Medulla oblongata (tissue), 1 donor: ENCODE data around the gene VSTM1.
"Not testable (repeated sequence)": the region's sequence is repeated elsewhere in the genome, so short reads cannot be mapped to it uniquely, and the experiment has no call there.

ENCODE experiments used
- DNase-seq: peaks from one replicate; pipeline ENCODE4 v3.0.0-alpha.2; 2015; ENCODE audit errors: extremely low spot score

VSTM1 gene

GRCh38 chr19:54073829-54074228, 10.1 kb upstream of the VSTM1 start:
- DNase-seq = no peak

- no peak for DNase-seq
Measured at GRCh38 chr19:54069470-54069869, 5.8 kb upstream of the VSTM1 start.

GRCh38 chr19:54062643-54063042, 1.1 kb downstream of the VSTM1 start:
- no peak for DNase-seq

- DNase-seq = no peak
Measured at GRCh38 chr19:54047616-54048015, 16.1 kb downstream of the VSTM1 start.

GRCh38 chr19:54045771-54046170, 17.9 kb downstream of the VSTM1 start:
- DNase-seq = no peak

- DNase-seq = no peak
Measured at GRCh38 chr19:54042989-54043388, 20.7 kb downstream of the VSTM1 start.

GRCh38 chr19:54041969-54042606, 21.6 kb downstream of the VSTM1 start:
- no peak for DNase-seq

- no peak for DNase-seq
Measured at GRCh38 chr19:54040003-54040402, 23.7 kb downstream of the VSTM1 start.

- DNase-seq = not testable (repeated sequence)
Measured at GRCh38 chr19:54036542-54036941, 27.2 kb downstream of the VSTM1 start.

GRCh38 chr19:54035215-54036178, 28.2 kb downstream of the VSTM1 start:
- DNase-seq = no peak

- no peak for DNase-seq
Measured at GRCh38 chr19:54030895-54031586, 32.7 kb downstream of the VSTM1 start.

GRCh38 chr19:54029930-54030490, 33.7 kb downstream of the VSTM1 start:
- peak; percentile 69 for DNase-seq

GRCh38 chr19:54029301-54029700, 34.4 kb downstream of the VSTM1 start:
- DNase-seq = no peak

- DNase-seq = no peak
Measured at GRCh38 chr19:54026656-54027055, 37.0 kb downstream of the VSTM1 start.

GRCh38 chr19:54024660-54025059, 39.0 kb downstream of the VSTM1 start:
- DNase-seq = no peak

- no peak for DNase-seq
Measured at GRCh38 chr19:54023191-54023590, 40.5 kb downstream of the VSTM1 start.

- DNase-seq = no peak
Measured at GRCh38 chr19:54021932-54022331, 41.8 kb downstream of the VSTM1 start.

GRCh38 chr19:54021363-54021762, 42.3 kb downstream of the VSTM1 start:
- DNase-seq = no peak

GRCh38 chr19:54017261-54017660, 46.4 kb downstream of the VSTM1 start:
- no peak for DNase-seq

- DNase-seq = no peak
Measured at GRCh38 chr19:54014920-54015560, 48.7 kb downstream of the VSTM1 start.

- DNase-seq = no peak
Measured at GRCh38 chr19:54013866-54014265, 49.8 kb downstream of the VSTM1 start.
